GM23338 (cell line): Measurements from ENCODE around the gene CLPTM1L. TPM values are rescaled to one million over a fixed set of nuclear protein-coding genes. Genes with fewer than 3 reads are reported as not detected.

Experiments used
- ATAC-seq: fragments of 200-7000 bp; cut with Tn5 transposase; 3 replicates; pipeline ENCODE4 v1.9.1; 2020
- DNase-seq: peaks from one replicate; pipeline ENCODE4 v3.0.0-alpha.2; 2015; ENCODE audit warnings: low spot score
- H2AFZ ChIP-seq: fragments of 200-600 bp; sonication (generic); 2 replicates; pipeline ENCODE4 v1.8.0; 2016; ENCODE audit warnings: antibody characterized with exemption, mild to moderate bottlenecking, moderate library complexity
- H3F3A ChIP-seq: fragments of 200-600 bp; sonication (generic); replicated peaks from 2 replicates; pipeline ENCODE4 v1.8.0; 2017; ENCODE audit warnings: antibody characterized with exemption, mixed run types, low read depth
- H3K27ac ChIP-seq: fragments of 200-600 bp; sonication (generic); 2 replicates; pipeline ENCODE4 v1.6.1; 2016; ENCODE audit warnings: low read depth
- H3K27me3 ChIP-seq: fragments of 200-600 bp; sonication (generic); 2 replicates; pipeline ENCODE4 v1.8.0; 2016; ENCODE audit warnings: mild to moderate bottlenecking, mixed run types, moderate library complexity; ENCODE audit not compliant: insufficient read depth
- H3K36me3 ChIP-seq: fragments of 200-600 bp; sonication (generic); 2 replicates; pipeline ENCODE4 v1.8.0; 2016; ENCODE audit warnings: mild to moderate bottlenecking; ENCODE audit not compliant: insufficient read depth
- H3K4me1 ChIP-seq: fragments of 200-600 bp; sonication (generic); 2 replicates; pipeline ENCODE4 v1.8.0; 2016; ENCODE audit warnings: mild to moderate bottlenecking, moderate library complexity; ENCODE audit not compliant: insufficient read depth
- H3K4me2 ChIP-seq: fragments of 200-600 bp; sonication (generic); 2 replicates; pipeline ENCODE4 v1.7.1; 2017; ENCODE audit warnings: mixed run types
- H3K4me3 ChIP-seq: fragments of 200-600 bp; sonication (generic); 2 replicates; pipeline ENCODE4 v1.6.1; 2016; ENCODE audit warnings: mixed run types
- H3K79me2 ChIP-seq: fragments of 200-600 bp; sonication (generic); replicated peaks from 2 replicates; pipeline ENCODE4 v1.8.0; 2017; ENCODE audit warnings: mild to moderate bottlenecking; ENCODE audit not compliant: insufficient read depth
- H3K9me2 ChIP-seq: fragments of 200-600 bp; sonication (generic); 2 replicates; pipeline ENCODE4 v1.8.0; 2017; ENCODE audit not compliant: insufficient read depth
- H4K20me1 ChIP-seq: fragments of 200-600 bp; sonication (generic); replicated peaks from 2 replicates; pipeline ENCODE4 v1.8.0; 2017; ENCODE audit warnings: mild to moderate bottlenecking; ENCODE audit not compliant: insufficient read depth
- H3K27ac Mint-ChIP-seq: 2 replicates; pipeline ENCODE4 v1.8.0; 2020; ENCODE audit warnings: inconsistent platforms, mild to moderate bottlenecking, moderate library complexity, mixed read lengths
- H3K27me3 Mint-ChIP-seq: 3 replicates; pipeline ENCODE4 v1.8.0; 2022; ENCODE audit warnings: low read depth, mild to moderate bottlenecking, moderate library complexity, mixed read lengths, inconsistent platforms; ENCODE audit not compliant: insufficient read depth, poor library complexity
- H3K36me3 Mint-ChIP-seq: 3 replicates; pipeline ENCODE4 v1.8.0; 2021; ENCODE audit warnings: low read depth, mild to moderate bottlenecking, inconsistent platforms, moderate library complexity, mixed read lengths
- H3K4me1 Mint-ChIP-seq: 3 replicates; pipeline ENCODE4 v1.8.0; 2020; ENCODE audit warnings: mild to moderate bottlenecking, inconsistent platforms, mixed read lengths
- H3K4me3 Mint-ChIP-seq: 3 replicates; pipeline ENCODE4 v1.8.0; 2021; ENCODE audit warnings: moderate library complexity, mild to moderate bottlenecking, inconsistent platforms, mixed read lengths
- H3K9me3 Mint-ChIP-seq: 3 replicates; pipeline ENCODE4 v1.8.0; 2020; ENCODE audit warnings: moderate library complexity, mild to moderate bottlenecking, inconsistent platforms, mixed read lengths
- CREB1 ChIP-seq: fragments of 250-450 bp; sonication (Bioruptor Pico); IDR thresholded peaks from 2 replicates; pipeline ENCODE4 v1.5.0; 2020; ENCODE audit warnings: low read depth, mild to moderate bottlenecking, moderate library complexity
- EZH2 ChIP-seq: fragments of 200-600 bp; sonication (generic); IDR thresholded peaks from one replicate; pipeline ENCODE4 v1.8.0; 2017; ENCODE audit warnings: antibody characterized with exemption, mild to moderate bottlenecking, low read depth; ENCODE audit not compliant: unreplicated experiment
- EZH2phosphoT487 ChIP-seq: fragments of 200-600 bp; sonication (generic); IDR thresholded peaks from one replicate; pipeline ENCODE4 v1.8.1; 2018; ENCODE audit warnings: antibody characterized with exemption; ENCODE audit not compliant: unreplicated experiment
- JUNB ChIP-seq: IDR thresholded peaks from one replicate; pipeline ENCODE4 v1.6.1; 2016; ENCODE audit warnings: antibody characterized with exemption; ENCODE audit not compliant: unreplicated experiment
- POLR2AphosphoS5 ChIP-seq: IDR thresholded peaks from 2 replicates; pipeline ENCODE4 v1.6.1; 2016; ENCODE audit warnings: antibody characterized with exemption, low read depth
- STAT1 ChIP-seq: IDR thresholded peaks from one replicate; pipeline ENCODE4 v1.6.1; 2016; ENCODE audit warnings: antibody characterized with exemption; ENCODE audit not compliant: unreplicated experiment
- ZNF331 ChIP-seq: fragments of 250-450 bp; sonication (Bioruptor Pico); IDR thresholded peaks from 2 replicates; pipeline ENCODE4 v1.5.0; 2020; ENCODE audit warnings: low read depth, mild to moderate bottlenecking, moderate library complexity
- polyA plus RNA-seq: library from polyadenylated mRNA; unstranded; fragments of >200 nt; fragmentation: Nextera tagmentation; extraction: Ambion mirVana; gene quantifications from 2 replicates; pipeline ENCODE4 v1.2.1, GENCODE V29; 2016
- total RNA-seq: library from RNA; depleted of rRNA; stranded (reverse); fragments of >200 nt; shearing (Covaris generic); gene quantifications from 2 replicates; pipeline ENCODE4 v1.2.3, GENCODE V29; 2014
- TF ChIP-seq, protein P1 (sequence below): fragments of 250-450 bp; sonication (Bioruptor Pico); IDR thresholded peaks from 2 replicates; pipeline ENCODE4 v1.5.0; 2020; ENCODE audit warnings: mild to moderate bottlenecking, moderate library complexity
- TF ChIP-seq, protein P2 (sequence below), 2 experiments: fragments of 200-600 bp in 1 of 2; sonication (generic) in 1 of 2; conservative IDR thresholded peaks; 2 replicates each; pipeline versions ENCODE4 v1.5.1 to v1.6.1; 2016 to 2017; ENCODE audit warnings: antibody characterized with exemption in 2 of 2, low read depth in 2 of 2, mild to moderate bottlenecking in 2 of 2, moderate library complexity in 1 of 2
- TF ChIP-seq, protein P3 (sequence below): IDR thresholded peaks from 2 replicates; pipeline ENCODE4 v1.6.1; 2016; ENCODE audit warnings: antibody characterized with exemption
- TF ChIP-seq, protein P4 (sequence below): IDR thresholded peaks from one replicate; pipeline ENCODE4 v1.6.1; 2018; ENCODE audit warnings: antibody characterized with exemption; ENCODE audit not compliant: unreplicated experiment

The CLPTM1L gene
- total and polyA plus RNA-seq, 2 experiments from 2014 or later: 39.9 to 110 TPM

DNA sequence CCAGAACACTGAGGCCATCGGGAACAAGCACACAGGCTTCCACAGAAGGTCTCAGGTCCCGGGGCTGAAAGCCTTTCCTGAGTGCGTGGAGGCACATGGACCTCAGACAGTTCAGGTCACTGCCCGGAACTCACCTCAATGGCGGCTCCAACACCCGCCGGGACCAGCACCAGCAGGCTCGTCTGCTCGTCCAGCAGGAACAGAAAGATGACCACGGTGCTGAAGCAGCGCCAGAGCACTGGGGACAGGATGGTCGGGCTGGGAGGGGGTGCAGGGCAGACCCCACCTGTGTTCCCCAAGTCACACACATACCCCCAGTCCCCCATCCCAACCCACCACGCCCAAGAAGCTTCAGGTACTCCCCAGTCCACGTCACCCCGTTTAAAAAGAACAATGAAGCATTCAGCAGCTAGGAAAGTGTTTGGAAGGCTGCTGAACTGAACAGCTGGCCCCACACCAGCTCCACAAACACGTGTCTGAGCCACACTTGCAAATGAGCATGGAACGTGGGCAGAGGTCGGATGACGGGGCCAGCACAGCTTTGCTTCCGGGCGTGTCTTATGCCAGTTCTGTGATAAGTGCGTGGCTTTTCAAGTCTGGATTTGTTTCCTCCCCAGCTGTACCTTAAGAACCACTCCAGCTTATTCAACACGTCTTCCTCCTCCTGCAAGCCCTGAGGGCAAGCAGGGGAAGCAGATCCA is 14.6 kb downstream of the CLPTM1L start (continued):
- TF ChIP-seq, protein P1, sequence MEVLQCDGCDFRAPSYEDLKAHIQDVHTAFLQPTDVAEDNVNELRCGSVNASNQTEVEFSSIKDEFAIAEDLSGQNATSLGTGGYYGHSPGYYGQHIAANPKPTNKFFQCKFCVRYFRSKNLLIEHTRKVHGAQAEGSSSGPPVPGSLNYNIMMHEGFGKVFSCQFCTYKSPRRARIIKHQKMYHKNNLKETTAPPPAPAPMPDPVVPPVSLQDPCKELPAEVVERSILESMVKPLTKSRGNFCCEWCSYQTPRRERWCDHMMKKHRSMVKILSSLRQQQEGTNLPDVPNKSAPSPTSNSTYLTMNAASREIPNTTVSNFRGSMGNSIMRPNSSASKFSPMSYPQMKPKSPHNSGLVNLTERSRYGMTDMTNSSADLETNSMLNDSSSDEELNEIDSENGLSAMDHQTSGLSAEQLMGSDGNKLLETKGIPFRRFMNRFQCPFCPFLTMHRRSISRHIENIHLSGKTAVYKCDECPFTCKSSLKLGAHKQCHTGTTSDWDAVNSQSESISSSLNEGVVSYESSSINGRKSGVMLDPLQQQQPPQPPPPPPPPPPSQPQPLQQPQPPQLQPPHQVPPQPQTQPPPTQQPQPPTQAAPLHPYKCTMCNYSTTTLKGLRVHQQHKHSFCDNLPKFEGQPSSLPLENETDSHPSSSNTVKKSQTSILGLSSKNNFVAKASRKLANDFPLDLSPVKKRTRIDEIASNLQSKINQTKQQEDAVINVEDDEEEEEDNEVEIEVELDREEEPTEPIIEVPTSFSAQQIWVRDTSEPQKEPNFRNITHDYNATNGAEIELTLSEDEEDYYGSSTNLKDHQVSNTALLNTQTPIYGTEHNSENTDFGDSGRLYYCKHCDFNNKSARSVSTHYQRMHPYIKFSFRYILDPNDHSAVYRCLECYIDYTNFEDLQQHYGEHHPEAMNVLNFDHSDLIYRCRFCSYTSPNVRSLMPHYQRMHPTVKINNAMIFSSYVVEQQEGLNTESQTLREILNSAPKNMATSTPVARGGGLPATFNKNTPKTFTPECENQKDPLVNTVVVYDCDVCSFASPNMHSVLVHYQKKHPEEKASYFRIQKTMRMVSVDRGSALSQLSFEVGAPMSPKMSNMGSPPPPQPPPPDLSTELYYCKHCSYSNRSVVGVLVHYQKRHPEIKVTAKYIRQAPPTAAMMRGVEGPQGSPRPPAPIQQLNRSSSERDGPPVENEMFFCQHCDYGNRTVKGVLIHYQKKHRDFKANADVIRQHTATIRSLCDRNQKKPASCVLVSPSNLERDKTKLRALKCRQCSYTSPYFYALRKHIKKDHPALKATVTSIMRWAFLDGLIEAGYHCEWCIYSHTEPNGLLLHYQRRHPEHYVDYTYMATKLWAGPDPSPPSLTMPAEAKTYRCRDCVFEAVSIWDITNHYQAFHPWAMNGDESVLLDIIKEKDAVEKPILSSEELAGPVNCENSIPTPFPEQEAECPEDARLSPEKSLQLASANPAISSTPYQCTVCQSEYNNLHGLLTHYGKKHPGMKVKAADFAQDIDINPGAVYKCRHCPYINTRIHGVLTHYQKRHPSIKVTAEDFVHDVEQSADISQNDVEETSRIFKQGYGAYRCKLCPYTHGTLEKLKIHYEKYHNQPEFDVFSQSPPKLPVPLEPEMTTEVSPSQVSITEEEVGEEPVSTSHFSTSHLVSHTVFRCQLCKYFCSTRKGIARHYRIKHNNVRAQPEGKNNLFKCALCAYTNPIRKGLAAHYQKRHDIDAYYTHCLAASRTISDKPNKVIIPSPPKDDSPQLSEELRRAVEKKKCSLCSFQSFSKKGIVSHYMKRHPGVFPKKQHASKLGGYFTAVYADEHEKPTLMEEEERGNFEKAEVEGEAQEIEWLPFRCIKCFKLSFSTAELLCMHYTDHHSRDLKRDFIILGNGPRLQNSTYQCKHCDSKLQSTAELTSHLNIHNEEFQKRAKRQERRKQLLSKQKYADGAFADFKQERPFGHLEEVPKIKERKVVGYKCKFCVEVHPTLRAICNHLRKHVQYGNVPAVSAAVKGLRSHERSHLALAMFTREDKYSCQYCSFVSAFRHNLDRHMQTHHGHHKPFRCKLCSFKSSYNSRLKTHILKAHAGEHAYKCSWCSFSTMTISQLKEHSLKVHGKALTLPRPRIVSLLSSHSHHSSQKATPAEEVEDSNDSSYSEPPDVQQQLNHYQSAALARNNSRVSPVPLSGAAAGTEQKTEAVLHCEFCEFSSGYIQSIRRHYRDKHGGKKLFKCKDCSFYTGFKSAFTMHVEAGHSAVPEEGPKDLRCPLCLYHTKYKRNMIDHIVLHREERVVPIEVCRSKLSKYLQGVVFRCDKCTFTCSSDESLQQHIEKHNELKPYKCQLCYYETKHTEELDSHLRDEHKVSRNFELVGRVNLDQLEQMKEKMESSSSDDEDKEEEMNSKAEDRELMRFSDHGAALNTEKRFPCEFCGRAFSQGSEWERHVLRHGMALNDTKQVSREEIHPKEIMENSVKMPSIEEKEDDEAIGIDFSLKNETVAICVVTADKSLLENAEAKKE (CRISPR knock-in tag): no peak
- TF ChIP-seq, protein P2, sequence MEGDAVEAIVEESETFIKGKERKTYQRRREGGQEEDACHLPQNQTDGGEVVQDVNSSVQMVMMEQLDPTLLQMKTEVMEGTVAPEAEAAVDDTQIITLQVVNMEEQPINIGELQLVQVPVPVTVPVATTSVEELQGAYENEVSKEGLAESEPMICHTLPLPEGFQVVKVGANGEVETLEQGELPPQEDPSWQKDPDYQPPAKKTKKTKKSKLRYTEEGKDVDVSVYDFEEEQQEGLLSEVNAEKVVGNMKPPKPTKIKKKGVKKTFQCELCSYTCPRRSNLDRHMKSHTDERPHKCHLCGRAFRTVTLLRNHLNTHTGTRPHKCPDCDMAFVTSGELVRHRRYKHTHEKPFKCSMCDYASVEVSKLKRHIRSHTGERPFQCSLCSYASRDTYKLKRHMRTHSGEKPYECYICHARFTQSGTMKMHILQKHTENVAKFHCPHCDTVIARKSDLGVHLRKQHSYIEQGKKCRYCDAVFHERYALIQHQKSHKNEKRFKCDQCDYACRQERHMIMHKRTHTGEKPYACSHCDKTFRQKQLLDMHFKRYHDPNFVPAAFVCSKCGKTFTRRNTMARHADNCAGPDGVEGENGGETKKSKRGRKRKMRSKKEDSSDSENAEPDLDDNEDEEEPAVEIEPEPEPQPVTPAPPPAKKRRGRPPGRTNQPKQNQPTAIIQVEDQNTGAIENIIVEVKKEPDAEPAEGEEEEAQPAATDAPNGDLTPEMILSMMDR (conservative IDR thresholded peaks at IDR 0.05; ENCODE audit: low read depth in 2 of 2): no peak

DNA sequence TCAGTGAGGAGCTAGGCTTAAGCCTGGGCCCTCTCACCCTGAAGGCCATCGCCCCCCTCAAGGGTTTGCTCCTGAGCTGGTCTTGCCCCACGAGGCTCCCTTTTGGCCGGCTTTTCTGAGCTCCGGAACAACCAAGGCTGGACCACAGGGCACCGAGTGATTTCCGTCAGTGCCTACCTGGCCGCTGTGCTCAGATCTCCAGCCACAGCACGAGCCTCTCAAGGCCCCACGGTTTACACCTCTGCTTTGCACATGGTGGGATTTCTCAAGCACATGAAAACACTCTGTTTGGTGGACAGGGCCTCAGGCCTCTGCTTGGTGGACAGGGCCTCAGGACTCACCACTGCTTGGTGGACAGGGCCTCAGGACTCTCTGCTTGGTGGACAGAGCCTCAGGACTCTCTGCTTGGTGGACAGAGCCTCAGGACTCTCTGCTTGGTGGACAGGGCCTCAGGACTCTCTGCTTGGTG is 15.8 kb downstream of the CLPTM1L start:
- no peak overlapping the region for H3K4me2 ChIP-seq
- no peak for DNase-seq
- no peak overlapping the region for H2AFZ ChIP-seq
- Mint-ChIP-seq H3K27ac (no peak overlapping the region), H3K9me3 (no peaks in the 10 kb centered on the region; the same call in 1 of the 3 replicates), H3K4me1 (peaks cover 8% of the 10 kb centered on the region; the same call in 1 of the 3 replicates), H3K36me3 (peaks cover 79% of the 10 kb centered on the region), H3K27me3 (peaks cover 14% of the 10 kb centered on the region), H3K4me3 (no peak overlapping the region)
- ATAC-seq: no peak
- H3K36me3 ChIP-seq: peaks cover 9% of the 10 kb centered on the region; the same call in 1 of the 2 replicates
- no peak overlapping the region for H3K27ac ChIP-seq
- no peaks in the 10 kb centered on the region for H3K4me1 ChIP-seq
- H3F3A ChIP-seq: no peaks in the 10 kb centered on the region
- H3K27me3 ChIP-seq: no peaks in the 10 kb centered on the region
- H3K9me2 ChIP-seq: no peaks in the 10 kb centered on the region
- no peak overlapping the region for H3K4me3 ChIP-seq
- H4K20me1 ChIP-seq: 0 out of 2 replicates have a peak, but pooled peaks cover 5% of the 10 kb centered on the region
- H3K79me2 ChIP-seq: peaks cover 8% of the 10 kb centered on the region; the same call in 1 of the 2 replicates
- TF ChIP-seq STAT1 (no peak), POLR2AphosphoS5 (no peak), EZH2 (no peak), ZNF331 (no peak), CREB1 (CRISPR knock-in tag) (no peak), JUNB (no peak), EZH2phosphoT487 (no peak)
- TF ChIP-seq, protein P3, sequence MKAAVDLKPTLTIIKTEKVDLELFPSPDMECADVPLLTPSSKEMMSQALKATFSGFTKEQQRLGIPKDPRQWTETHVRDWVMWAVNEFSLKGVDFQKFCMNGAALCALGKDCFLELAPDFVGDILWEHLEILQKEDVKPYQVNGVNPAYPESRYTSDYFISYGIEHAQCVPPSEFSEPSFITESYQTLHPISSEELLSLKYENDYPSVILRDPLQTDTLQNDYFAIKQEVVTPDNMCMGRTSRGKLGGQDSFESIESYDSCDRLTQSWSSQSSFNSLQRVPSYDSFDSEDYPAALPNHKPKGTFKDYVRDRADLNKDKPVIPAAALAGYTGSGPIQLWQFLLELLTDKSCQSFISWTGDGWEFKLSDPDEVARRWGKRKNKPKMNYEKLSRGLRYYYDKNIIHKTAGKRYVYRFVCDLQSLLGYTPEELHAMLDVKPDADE: no peak
- TF ChIP-seq, protein P4, sequence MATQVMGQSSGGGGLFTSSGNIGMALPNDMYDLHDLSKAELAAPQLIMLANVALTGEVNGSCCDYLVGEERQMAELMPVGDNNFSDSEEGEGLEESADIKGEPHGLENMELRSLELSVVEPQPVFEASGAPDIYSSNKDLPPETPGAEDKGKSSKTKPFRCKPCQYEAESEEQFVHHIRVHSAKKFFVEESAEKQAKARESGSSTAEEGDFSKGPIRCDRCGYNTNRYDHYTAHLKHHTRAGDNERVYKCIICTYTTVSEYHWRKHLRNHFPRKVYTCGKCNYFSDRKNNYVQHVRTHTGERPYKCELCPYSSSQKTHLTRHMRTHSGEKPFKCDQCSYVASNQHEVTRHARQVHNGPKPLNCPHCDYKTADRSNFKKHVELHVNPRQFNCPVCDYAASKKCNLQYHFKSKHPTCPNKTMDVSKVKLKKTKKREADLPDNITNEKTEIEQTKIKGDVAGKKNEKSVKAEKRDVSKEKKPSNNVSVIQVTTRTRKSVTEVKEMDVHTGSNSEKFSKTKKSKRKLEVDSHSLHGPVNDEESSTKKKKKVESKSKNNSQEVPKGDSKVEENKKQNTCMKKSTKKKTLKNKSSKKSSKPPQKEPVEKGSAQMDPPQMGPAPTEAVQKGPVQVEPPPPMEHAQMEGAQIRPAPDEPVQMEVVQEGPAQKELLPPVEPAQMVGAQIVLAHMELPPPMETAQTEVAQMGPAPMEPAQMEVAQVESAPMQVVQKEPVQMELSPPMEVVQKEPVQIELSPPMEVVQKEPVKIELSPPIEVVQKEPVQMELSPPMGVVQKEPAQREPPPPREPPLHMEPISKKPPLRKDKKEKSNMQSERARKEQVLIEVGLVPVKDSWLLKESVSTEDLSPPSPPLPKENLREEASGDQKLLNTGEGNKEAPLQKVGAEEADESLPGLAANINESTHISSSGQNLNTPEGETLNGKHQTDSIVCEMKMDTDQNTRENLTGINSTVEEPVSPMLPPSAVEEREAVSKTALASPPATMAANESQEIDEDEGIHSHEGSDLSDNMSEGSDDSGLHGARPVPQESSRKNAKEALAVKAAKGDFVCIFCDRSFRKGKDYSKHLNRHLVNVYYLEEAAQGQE: no peak
